ENCODE measurements around the gene OR2AG1.
"Not testable (repeated sequence)": the region's sequence is repeated elsewhere in the genome, so short reads cannot be mapped to it uniquely, and the experiment has no call there.

Gene OR2AG1

GRCh38 chr11:6794639-6795038 lies 11.8 kb downstream of the OR2AG1 start:
- no peak for DNase-seq

- no peak for DNase-seq
These were observed 16.6 kb downstream of the OR2AG1 start, which contains the start of gene OR6A2 for GRCh38 chr11:6799402-6799801. Gene OR6A2 (minus strand): TSS chr11:6799689. CDS start chr11:6795708, 3,981 bp downstream.

DNA sequence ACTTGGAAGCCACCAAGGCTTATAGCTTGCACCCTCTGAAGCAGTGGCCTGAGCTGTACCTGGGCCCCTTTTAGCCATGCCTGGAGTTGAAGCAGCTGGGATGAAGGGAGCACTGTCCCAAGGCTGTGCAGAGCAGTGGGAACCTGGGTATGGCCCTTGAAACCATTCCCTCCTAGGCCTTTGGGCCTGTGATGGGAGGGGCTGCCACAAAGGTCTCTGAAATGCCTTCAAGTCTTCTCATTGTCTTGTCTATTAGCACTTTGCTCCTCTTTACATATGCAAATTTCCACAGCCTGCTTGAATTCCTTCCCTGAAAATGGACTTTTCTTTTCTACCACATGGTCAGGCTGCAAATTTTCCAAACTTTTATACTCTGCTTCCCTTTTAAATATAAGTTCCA lies 18.3 kb downstream of the OR2AG1 start:
- not testable (repeated sequence) for DNase-seq

- DNase-seq = peak; percentile 29
These were observed 29.7 kb downstream of the OR2AG1 start for GRCh38 chr11:6812390-6813005.

- no peak for DNase-seq
These were observed 30.8 kb downstream of the OR2AG1 start for GRCh38 chr11:6813656-6814055.

DNA sequence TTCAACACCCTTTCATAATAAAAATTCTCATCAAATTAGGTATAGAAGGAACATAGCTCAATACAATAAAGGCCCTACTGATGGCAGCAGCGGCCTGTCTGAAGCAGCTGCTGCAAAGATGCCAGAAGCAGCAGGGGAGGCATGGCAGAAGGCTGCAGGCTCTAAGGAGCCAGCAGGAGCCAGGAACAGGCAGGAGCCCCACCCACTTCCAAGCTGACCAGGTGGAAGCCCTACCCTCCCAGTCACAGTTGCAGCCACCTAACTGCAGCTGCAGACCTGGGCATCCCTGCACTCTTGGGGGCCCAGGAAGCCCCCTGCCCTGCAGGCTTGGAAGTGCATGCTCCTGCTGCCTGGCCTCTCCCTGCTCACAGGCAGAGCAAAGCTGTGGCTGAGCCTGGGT lies 34.9 kb downstream of the OR2AG1 start:
- no peak for DNase-seq

- no peak for DNase-seq
These were observed 36.1 kb downstream of the OR2AG1 start for GRCh38 chr11:6818967-6819366.

DNA sequence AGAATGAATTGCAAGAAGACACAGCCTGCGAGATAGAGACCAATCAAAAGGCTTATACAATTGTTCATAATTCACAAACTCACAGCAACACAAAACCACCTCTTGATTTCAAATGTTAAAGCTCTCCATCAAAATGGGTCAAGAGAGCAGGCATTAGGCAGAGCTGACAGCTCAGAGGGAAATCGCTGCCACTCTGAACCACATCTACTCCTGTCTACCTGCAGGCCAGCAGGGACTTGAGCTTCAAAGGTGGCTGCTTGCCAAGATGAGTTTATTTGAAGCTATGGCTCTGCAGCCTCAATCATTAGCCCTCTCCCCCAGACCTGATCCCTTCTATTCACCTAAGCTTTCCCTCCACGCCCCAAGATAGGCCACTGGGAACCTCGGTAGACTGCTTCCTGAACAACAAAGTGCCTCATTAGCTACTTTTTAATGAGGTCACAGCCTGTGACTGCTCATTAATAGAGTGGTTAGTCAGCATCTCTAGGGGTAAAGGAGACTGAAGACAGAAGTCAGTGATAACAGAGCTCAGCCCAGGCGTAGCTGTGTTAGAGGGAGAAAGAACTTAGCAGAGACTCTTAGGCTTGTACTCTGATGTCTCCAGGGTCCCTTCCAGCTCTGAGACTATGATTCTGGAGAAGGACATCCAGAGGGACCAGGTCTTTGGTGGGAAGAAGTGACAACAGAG lies 41.5 kb downstream of the OR2AG1 start:
- no peak for DNase-seq

DNA sequence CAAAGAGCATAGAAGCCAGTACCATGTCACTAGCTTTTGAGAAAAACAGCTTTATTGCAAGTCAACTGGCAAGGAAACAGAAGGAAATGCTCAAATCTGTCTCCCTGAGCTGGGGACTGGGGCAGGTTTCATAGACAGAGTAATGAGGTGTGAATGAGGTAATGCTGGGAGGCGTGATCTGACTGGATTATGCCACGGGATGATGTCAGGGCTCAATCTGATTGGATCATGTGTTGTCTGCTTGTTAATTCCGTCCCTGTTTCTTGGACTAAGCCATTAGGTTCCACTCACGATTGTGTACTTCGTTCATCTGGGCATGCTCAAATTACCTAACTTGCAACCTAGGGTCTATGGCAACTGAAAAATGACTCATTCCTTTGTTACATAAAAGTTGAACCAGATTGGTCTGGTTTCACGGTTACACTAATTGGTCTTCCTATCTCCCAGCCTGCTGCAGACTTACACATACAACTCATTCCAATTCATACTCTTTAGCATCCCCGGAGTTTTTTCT lies 42.5 kb downstream of the OR2AG1 start:
- no peak for DNase-seq

DNA sequence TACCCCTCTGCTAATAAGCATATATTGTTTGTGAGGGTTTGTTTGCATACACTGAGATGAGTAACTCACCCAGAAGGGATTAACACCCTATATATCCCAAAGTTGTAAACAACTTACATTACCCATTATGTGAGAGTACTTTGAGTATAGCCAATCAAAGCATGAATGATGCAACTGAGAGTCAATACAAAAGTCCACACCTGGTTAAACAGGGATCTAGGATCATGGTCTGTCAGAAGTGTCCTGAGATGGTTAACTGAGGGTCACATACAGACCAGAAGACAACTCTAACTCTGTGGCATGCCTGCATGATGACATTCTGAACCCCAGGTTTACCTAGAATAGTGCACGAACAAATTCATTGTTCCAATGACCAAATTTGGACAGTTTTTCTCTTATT lies 45.3 kb downstream of the OR2AG1 start:
- DNase-seq = no peak

DNA sequence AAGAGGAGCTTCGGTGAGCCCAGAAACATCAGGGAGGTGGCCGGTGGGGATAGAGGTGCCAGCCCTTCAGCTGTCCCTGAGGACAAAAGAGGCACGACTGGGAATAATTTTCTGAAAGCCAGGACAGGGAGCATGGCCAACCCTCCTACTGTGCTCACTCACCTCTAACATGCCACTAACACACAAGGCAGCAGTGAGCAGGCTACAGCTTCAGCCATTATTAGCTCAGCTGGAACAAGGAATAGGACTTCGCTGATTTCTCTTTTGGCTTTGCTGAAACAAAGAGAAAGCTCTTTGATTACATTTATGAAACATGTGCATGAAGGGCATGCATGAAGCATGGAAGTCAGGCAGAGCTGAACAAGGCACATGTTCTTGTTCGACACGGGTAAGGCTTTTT lies 50.5 kb downstream of the OR2AG1 start:
- DNase-seq = no peak

DNA sequence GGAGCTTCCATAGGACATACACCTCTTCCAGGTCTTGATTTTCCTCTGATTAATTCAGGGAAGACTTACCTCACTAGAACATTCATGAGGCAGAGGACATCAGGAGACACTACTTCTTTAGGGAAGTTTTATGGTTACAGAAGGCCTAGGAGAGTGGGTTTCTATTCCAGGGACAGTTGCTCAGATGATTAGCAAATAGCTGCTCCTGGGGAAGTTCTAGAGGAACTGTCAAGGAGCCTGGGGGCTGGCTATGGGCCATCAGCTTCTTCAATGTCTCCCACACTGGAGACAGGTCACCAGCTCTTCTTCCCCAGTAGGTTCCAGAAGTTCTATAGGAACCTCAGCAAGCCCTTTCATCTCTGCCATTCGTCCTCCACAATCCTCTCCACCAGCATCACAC lies 51.2 kb downstream of the OR2AG1 start:
- DNase-seq = no peak
